Activated naive CD4-positive, alpha-beta T cell treated with anti-CD3 and anti-CD28 coated beads for 36 hours (primary cell): ENCODE data around the gene IFITM1. TPM values are rescaled to one million over a fixed set of nuclear protein-coding genes. Genes with fewer than 3 reads are reported as not detected.

Experiments used
- CTCF ChIA-PET: fragments of 350-600 bp; sonication (Branson Sonifier 250); formaldehyde crosslinking; loops from one replicate; lab custom pipeline; 2021; ENCODE audit warnings: antibody characterized with exemption; lab: Charles Lee
- DNase-seq: peaks from one replicate; pipeline ENCODE4 v3.0.0-alpha.2; 2020
- H3K27ac Mint-ChIP-seq: one replicate; pipeline ENCODE4 v1.8.0; 2021; ENCODE audit warnings: mild to moderate bottlenecking, mixed read lengths
- H3K27me3 Mint-ChIP-seq: one replicate; pipeline ENCODE4 v1.8.0; 2021; ENCODE audit warnings: low read depth, mixed read lengths
- H3K36me3 Mint-ChIP-seq: one replicate; pipeline ENCODE4 v1.8.0; 2021; ENCODE audit warnings: low read depth, mixed read lengths
- H3K4me1 Mint-ChIP-seq: one replicate; pipeline ENCODE4 v1.8.0; 2021; ENCODE audit warnings: low read depth, mixed read lengths
- H3K4me3 Mint-ChIP-seq: one replicate; pipeline ENCODE4 v1.8.0; 2021; ENCODE audit warnings: mild to moderate bottlenecking, moderate library complexity, mixed read lengths
- H3K9me3 Mint-ChIP-seq: one replicate; pipeline ENCODE4 v1.8.0; 2021; ENCODE audit warnings: mixed read lengths
- intact Hi-C: fragments of 100-400 bp; cut with micrococcal nuclease; formaldehyde crosslinking; loops from one replicate; pipeline ENCODE4 v1.15.1; 2023
- total RNA-seq, 2 experiments: library from RNA; stranded (reverse); gene quantifications; one replicate each; pipeline ENCODE4 v1.2.3, GENCODE V29; 2021

IFITM1 gene
- total RNA-seq, 2 experiments from 2014 or later = 359 to 378 TPM

DNA sequence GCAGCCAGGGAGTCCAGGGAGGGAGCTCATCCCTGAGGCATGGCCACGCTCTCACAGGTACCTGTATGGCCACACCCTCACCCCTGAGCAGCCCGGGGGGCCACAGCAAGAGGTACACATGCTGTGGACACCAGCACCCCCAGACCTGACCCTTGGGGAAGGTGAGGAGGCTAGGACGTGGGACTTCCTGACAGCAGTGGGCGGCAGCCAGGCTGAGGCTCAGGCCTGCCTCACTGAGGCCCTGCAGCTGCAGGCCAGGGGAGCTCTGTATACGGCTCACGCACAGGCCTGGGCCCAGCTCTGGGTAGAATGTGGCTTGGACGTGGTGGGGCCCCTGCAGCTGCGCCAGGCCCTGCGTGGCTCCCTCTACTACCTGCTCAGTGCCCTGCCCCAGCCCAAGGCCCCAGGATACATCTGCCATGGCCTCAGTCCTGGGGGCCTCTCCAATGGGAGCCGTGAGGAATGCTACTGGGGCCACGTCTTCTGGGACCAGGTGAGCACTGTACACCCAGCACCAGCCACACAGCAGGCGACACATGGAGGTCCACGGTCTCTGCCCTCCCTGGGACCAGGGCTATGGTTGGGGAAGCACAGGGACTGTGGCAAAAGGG is 23.1 kb upstream of the IFITM1 start:
- CTCF ChIA-PET = interaction anchor here (1.0 to 4.2 kb wide), 2 partner anchors 14 to 40 kb away, joined by 3 to 12 read pairs; no protein-coding TSS in a partner anchor
- intact Hi-C loops = no loop called here
- Mint-ChIP-seq H3K9me3 (no peaks in the 10 kb centered on the region), H3K27me3 (peaks cover 2% of the 10 kb centered on the region), H3K4me1 (peaks cover 28% of the 10 kb centered on the region), H3K27ac (peak overlapping the region; percentile 44), H3K4me3 (peak overlapping the region; percentile 72), H3K36me3 (peaks cover 19% of the 10 kb centered on the region)
- no peak for DNase-seq

DNA sequence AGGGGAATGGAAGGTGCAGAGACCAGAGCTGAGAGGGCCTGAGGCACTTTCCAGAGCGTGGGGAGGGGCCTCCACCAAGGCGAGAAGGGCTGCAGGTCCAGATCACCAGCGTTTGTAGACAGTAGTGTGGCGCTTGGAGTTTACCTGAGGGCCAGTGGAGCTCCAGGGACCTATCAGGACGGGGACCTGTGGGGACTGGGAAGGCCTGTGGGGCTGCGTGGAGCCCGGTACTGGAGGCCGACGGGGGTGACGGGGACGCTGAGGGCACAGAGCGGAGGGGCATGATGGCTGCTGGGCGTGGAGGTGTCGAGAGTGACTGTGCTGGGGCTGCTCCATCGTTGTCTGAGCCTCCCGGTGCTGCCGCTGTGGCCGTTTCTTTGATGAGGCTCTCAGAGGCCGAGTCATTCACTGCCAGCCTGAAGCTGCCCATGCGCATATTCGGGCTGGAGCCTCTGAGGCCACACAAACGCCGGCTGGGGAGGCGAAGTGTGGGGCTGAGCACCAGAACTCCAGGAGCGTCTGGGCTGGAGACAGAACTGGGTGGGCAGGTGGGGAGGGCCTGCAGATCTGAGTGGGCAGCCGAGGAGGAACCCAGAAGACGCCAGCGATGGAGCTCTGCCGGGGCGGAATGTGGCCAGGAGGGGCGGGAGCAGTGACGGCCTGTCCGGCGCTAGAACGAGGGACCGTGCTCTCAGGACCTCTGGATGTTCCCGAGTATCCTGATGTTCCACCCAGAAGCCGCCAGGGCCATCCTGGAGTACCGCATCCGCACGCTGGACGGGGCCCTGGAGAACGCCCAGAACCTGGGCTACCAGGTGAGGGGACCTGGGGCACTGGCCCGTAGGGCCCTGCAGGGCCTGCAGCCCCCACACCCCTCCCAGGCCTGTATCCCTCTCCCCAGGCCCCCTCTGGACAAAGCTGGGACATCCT is 22.3 kb upstream of the IFITM1 start:
- H3K36me3 Mint-ChIP-seq = peaks cover 19% of the 10 kb centered on the region
- H3K27me3 Mint-ChIP-seq = peaks cover 2% of the 10 kb centered on the region
- H3K27ac Mint-ChIP-seq = peak overlapping the region; percentile 44
- no peaks in the 10 kb centered on the region for H3K9me3 Mint-ChIP-seq
- no peak for DNase-seq
- intact Hi-C loops = no loop called here
- H3K4me3 Mint-ChIP-seq = peak overlapping the region; percentile 8
- H3K4me1 Mint-ChIP-seq = peaks cover 21% of the 10 kb centered on the region
- CTCF ChIA-PET = no interaction called here

DNA sequence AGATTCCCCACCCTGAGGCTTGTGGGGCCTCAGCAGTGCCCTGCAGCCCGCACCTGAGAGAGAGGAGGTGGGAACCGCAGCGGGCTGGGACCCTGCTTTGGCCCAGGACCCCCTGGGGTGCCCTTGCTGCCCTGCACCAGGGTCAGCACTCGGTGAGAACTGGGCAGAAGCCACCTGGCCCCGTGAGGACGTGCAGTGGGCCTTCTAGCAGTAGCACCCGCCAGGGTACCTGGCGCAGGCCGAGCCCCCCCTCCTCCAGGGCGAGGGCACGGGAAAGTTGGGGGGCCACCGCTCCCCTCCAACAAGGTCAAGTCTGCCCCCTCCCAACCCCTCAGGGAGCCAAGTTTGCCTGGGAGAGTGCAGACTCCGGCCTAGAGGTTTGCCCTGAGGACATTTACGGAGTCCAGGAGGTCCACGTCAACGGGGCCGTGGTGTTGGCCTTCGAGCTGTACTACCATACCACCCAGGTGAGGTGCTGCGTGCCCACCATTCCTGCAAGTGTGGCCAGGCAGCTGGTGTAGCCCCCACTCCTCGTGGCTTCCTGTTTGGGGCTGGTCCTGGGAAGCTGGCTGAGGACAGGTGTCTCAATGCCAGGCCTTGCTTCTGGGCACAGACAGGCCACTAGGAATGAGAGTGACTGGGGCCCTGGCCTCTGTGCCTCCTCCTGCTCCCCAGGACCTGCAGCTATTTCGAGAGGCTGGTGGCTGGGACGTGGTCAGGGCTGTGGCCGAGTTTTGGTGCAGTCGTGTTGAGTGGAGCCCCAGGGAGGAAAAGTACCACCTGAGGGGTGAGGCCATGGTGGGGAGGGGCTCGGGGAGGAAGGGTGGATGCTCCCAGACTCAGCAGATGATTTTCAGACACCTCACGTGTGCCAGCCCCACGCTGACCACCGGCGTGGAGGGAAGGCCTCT is 21.4 kb upstream of the IFITM1 start:
- peaks cover 17% of the 10 kb centered on the region for H3K4me1 Mint-ChIP-seq
- DNase-seq = no peak
- H3K36me3 Mint-ChIP-seq = peaks cover 19% of the 10 kb centered on the region
- peaks cover 2% of the 10 kb centered on the region for H3K27me3 Mint-ChIP-seq
- no peak overlapping the region for H3K4me3 Mint-ChIP-seq
- H3K27ac Mint-ChIP-seq = no peak overlapping the region
- H3K9me3 Mint-ChIP-seq = no peaks in the 10 kb centered on the region
- intact Hi-C loops = no loop called here
- CTCF ChIA-PET = no interaction called here

DNA sequence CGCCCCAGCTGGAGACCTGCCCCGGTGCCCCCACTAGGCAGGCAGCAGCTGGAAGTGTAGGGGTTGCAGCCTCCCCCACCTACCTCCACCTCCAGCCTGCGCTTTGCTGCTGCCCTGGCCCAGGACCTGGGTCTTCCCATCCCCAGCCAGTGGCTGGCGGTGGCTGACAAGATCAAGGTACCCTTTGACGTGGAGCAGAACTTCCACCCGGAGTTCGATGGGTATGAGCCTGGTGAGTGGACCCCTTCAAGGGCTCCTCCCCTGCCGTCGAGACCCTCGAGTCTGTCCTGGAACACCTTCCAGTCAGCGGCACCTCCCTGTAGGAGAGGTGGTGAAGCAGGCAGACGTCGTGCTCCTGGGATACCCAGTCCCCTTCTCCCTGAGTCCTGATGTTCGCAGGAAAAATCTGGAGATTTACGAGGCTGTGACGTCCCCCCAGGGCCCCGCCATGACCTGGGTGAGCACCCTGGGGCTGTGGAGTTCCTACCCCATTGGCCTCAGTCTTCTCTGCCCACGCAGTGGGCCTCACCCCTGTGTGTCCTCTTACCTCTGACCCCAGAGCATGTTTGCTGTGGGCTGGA is 20.5 kb upstream of the IFITM1 start:
- CTCF ChIA-PET = interaction anchor here (0.8 to 1.0 kb wide), 2 partner anchors 11 to 86 kb away, joined by 3 read pairs; partner anchors contain the start of genes BET1L and RIC8A
- no peak overlapping the region for H3K4me3 Mint-ChIP-seq
- no peak for DNase-seq
- H3K9me3 Mint-ChIP-seq = no peaks in the 10 kb centered on the region
- peaks cover 18% of the 10 kb centered on the region for H3K4me1 Mint-ChIP-seq
- intact Hi-C loops = no loop called here
- H3K36me3 Mint-ChIP-seq = peaks cover 12% of the 10 kb centered on the region
- H3K27ac Mint-ChIP-seq = no peak overlapping the region
- no peaks in the 10 kb centered on the region for H3K27me3 Mint-ChIP-seq

DNA sequence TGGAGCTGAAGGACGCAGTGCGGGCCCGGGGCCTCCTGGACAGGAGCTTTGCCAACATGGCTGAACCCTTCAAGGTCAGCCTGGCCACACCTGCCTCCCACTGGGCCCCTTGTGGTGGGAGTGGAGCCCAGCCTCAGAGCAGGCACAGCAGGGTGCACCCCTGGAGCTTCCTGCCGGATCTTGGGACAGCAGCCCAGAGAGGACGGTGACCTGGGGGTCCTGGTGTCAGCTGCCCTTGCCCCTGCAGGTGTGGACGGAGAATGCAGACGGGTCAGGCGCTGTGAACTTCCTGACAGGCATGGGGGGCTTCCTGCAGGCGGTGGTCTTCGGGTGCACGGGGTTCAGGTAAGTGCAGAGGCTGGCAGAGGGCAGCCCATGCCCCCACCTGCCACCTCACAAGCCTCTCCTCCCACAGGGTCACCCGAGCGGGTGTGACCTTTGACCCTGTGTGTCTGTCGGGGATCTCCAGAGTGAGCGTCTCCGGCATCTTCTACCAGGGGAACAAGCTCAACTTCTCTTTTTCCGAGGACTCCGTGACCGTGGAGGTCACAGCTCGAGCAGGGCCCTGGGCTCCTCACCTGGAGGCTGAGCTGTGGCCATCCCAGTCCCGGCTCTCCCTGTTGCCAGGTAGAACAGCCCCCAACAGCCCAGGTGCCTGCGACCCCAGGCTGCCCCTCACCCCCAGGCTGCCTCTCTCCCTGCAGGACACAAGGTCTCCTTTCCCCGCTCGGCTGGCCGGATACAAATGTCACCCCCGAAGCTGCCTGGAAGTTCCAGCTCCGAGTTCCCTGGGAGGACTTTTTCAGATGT is 19.8 kb upstream of the IFITM1 start:
- H3K36me3 Mint-ChIP-seq = peaks cover 12% of the 10 kb centered on the region
- CTCF ChIA-PET = interaction anchor here (0.8 to 1.5 kb wide), 4 partner anchors 11 to 87 kb away, joined by 3 to 5 read pairs (median 3); partner anchors contain the start of genes BET1L and RIC8A

DNA sequence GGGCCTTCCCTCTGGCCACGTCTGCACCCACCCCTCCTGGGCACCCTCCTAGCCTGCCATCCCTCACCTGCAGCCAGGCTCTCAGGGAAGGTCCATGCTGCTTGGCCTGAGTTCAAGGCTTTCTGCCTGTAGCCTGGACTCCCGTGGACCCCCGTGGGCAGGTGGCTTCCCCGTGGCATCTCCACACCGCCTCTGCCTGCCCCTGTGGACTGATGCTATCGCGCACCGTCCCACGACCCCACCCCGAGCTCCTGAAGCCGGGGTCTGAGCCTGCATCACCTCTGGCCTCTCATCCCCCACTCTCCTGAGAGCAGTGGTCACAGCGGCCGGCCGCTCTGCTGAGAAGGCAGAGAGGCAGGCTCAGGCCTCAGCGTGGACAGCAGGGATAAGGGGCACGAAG is 19.1 kb upstream of the IFITM1 start:
- H3K27ac Mint-ChIP-seq = no peak overlapping the region
- no peak for DNase-seq
- intact Hi-C loops = no loop called here
- peaks cover 19% of the 10 kb centered on the region for H3K4me1 Mint-ChIP-seq
- H3K36me3 Mint-ChIP-seq = peaks cover 8% of the 10 kb centered on the region
- CTCF ChIA-PET = interaction anchor here (0.6 to 1.5 kb wide), 3 partner anchors 11 to 447 kb away, joined by 3 to 5 read pairs (median 4); no protein-coding TSS in a partner anchor
- H3K27me3 Mint-ChIP-seq = no peaks in the 10 kb centered on the region
- H3K9me3 Mint-ChIP-seq = no peaks in the 10 kb centered on the region
- no peak overlapping the region for H3K4me3 Mint-ChIP-seq

More for the DNA sequence above, 19.8 kb upstream of the IFITM1 start:
- intact Hi-C loops = no loop called here
- Mint-ChIP-seq H3K9me3 (no peaks in the 10 kb centered on the region), H3K4me3 (no peak overlapping the region), H3K27me3 (no peaks in the 10 kb centered on the region), H3K4me1 (peaks cover 19% of the 10 kb centered on the region), H3K27ac (no peak overlapping the region)
- no peak for DNase-seq

DNA sequence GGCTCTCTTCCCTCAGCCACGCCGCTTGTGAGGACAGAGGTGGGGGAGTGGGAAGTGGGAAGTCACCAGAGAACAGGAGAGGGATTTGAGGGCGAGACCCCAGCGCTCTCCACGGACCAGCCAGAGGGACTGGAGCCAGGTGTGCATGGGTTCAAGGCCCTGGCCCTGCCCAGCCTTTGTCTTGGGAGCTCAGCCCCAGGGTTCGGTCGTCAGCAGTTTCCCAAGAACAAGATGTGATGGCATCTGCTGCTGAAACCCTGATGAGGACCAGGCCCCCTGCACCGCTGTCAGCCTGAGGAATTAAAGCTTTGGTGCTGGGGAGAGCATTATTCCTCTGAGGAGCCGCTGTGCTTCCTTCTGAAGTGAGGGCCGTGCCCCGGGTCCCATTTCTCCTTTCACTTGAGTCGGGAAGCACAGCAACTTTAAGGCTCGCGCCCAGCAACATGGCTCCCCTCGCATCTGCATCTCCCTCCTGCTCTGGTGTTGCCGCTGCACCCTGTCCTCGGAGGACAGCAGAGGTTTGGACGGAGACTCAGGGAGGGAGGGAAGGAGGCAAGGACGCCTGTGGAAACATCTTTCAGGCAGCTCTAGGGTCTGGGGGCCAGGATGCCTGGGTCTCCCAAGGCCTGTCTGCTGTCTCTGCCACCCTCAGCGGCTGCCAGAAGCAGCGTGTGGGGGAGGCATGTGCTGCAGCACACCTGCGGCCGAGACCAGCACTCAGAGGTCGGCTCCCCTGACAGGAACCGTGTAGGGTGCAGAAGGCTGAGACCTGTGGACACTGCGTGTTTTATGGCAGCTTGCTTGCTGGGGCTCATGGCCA is 18.3 kb upstream of the IFITM1 start:
- peaks cover 4% of the 10 kb centered on the region for H3K27me3 Mint-ChIP-seq
- peak overlapping the region; percentile 13 for H3K27ac Mint-ChIP-seq
- intact Hi-C loops = no loop called here
- H3K36me3 Mint-ChIP-seq = peaks cover 5% of the 10 kb centered on the region
- peaks cover 21% of the 10 kb centered on the region for H3K4me1 Mint-ChIP-seq
- H3K4me3 Mint-ChIP-seq = no peak overlapping the region
- CTCF ChIA-PET = interaction anchor here (0.6 to 1.5 kb wide), 2 partner anchors 45 to 446 kb away, joined by 3 to 4 read pairs; no protein-coding TSS in a partner anchor
- no peak for DNase-seq
- no peaks in the 10 kb centered on the region for H3K9me3 Mint-ChIP-seq

DNA sequence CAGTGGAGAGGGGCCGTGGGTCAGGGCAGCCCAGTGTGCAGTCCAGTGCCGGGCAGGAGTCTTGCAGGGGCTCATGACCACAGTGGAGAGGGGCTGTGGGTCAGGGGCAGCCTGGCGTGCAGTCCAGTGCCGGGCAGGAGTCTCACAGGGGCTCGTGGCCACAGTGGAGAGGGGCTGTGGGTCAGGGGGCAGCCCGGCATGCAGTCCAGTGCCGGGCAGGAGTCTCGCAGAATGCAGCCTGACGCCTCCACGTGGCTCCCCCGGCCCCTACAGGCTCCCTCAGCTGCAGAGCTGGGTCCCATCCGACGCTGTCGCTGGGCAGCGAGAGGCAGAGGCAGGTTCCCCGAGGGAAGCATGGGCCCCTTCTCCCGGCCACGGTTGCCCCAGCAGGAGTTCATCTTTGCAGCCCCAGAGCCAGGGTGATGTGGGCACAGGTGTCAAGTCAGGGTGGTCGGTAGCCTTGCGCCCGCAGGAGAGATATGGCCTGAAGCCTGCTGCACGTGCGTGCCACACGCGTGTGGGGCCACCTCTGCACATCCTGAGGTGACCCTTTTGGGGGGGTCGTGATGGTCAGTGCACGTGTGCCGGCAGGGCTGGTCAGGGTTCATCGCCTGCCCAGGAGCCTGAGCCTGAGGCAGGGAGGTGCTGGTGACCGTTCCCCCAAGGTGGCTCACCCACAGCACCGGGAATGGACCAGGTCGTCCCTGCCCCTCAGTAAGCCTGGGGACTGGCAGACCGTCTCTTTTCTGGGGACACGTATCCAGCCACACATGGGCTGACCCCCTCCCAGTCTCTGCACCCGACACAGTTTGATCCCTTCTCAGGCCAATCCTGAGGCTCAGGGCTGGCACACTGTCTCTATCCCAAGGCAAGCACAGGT is 17.4 kb upstream of the IFITM1 start:
- H3K27ac Mint-ChIP-seq = no peak overlapping the region
- no peak for DNase-seq
- no peaks in the 10 kb centered on the region for H3K9me3 Mint-ChIP-seq
- H3K27me3 Mint-ChIP-seq = peaks cover 8% of the 10 kb centered on the region
- H3K4me1 Mint-ChIP-seq = peaks cover 18% of the 10 kb centered on the region
- H3K36me3 Mint-ChIP-seq = peaks cover 2% of the 10 kb centered on the region
- intact Hi-C loops = no loop called here
- CTCF ChIA-PET = no interaction called here
- H3K4me3 Mint-ChIP-seq = no peak overlapping the region

DNA sequence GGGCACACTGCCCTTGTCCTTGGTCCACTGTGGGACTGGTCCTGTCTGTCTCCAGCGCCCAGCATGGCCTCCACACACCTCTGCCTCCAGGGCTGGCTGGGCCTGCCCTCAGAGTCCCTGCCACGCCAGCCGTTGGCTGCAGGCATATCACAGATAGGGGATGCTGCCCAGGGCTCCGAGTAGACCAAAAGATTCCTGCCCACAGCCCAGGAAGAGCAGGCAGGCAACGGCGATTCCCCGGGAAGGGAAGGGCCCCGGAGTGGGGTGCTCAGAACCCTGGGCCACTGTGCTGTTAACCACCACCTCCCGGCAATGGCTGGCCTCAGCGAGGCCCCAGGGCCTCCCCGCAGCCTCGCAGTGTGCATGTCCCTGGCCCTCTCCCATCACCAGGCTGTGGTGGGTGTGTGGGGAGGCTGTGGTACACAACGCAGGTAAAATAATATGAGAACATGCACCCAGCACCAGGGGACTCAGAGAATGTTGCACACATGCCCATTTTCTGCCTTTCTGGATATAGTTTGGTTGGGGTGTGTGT is 16.7 kb upstream of the IFITM1 start:
- intact Hi-C loops = no loop called here
- Mint-ChIP-seq H3K27me3 (peaks cover 8% of the 10 kb centered on the region), H3K27ac (no peak overlapping the region), H3K9me3 (no peaks in the 10 kb centered on the region), H3K4me1 (peaks cover 18% of the 10 kb centered on the region), H3K4me3 (no peak overlapping the region), H3K36me3 (no peaks in the 10 kb centered on the region)
- CTCF ChIA-PET = no interaction called here
- DNase-seq = no peak
